Measurements from ENCODE around the gene ABCC10. TPM values are rescaled to one million over a fixed set of nuclear protein-coding genes. Genes with fewer than 3 reads are reported as not detected.

ABCC10 gene
- total RNA-seq, 1 experiment from 2014 or later = 25.5 TPM

DNA sequence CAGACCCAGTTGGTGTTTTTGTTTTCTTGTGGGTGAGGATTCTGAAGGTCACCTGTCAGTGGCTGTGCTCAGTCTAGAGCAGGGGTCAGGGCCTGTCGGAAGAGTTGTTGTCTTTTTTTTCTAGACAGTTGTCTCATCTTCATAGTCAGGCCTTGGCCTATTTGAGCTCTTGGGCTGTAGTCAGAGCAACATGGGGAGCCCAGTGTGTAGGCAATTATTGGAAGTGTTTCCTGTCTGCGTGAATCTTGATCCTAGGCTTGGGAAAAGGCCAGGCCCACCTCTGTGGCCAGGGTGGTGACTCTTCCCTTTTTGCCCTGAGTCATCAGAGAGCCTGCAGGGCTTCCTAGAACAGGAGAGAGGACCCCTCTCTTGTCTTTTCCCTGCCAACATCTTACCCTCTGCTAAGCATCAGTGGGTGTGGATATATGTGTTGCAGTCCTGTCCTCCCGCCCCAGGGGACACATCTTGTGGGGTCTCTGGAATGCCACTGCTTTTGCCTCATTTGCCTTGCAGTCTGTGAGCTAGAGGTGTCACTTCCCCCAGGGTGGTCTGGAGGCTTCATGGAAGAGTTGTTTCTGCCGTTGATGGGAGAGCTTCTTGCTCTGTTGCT is 61.4 kb downstream of the ABCC10 start:
- Mint-ChIP-seq H3K4me3 (no peak overlapping the region), H3K36me3 (peaks cover 3% of the 10 kb centered on the region; the same call in 1 of the 2 replicates), H3K27me3 (ENCODE audit: low read depth) (no peaks in the 10 kb centered on the region; the same call in 1 of the 2 replicates), H3K4me1 (peaks cover 26% of the 10 kb centered on the region), H3K27ac (peak overlapping the region; percentile 13; the same call in 1 of the 2 replicates), H3K9me3 (no peaks in the 10 kb centered on the region)
- TF ChIP-seq, protein P1, sequence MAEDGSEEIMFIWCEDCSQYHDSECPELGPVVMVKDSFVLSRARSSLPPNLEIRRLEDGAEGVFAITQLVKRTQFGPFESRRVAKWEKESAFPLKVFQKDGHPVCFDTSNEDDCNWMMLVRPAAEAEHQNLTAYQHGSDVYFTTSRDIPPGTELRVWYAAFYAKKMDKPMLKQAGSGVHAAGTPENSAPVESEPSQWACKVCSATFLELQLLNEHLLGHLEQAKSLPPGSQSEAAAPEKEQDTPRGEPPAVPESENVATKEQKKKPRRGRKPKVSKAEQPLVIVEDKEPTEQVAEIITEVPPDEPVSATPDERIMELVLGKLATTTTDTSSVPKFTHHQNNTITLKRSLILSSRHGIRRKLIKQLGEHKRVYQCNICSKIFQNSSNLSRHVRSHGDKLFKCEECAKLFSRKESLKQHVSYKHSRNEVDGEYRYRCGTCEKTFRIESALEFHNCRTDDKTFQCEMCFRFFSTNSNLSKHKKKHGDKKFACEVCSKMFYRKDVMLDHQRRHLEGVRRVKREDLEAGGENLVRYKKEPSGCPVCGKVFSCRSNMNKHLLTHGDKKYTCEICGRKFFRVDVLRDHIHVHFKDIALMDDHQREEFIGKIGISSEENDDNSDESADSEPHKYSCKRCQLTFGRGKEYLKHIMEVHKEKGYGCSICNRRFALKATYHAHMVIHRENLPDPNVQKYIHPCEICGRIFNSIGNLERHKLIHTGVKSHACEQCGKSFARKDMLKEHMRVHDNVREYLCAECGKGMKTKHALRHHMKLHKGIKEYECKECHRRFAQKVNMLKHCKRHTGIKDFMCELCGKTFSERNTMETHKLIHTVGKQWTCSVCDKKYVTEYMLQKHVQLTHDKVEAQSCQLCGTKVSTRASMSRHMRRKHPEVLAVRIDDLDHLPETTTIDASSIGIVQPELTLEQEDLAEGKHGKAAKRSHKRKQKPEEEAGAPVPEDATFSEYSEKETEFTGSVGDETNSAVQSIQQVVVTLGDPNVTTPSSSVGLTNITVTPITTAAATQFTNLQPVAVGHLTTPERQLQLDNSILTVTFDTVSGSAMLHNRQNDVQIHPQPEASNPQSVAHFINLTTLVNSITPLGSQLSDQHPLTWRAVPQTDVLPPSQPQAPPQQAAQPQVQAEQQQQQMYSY (CRISPR knock-in tag; IDR thresholded peaks at IDR 0.05) = no peak
- TF ChIP-seq RELA (CRISPR knock-in tag; IDR thresholded peaks at IDR 0.05; ENCODE audit: borderline replicate concordance) (no peak), JUN (CRISPR knock-in tag; IDR thresholded peaks at IDR 0.05) (no peak), GABPB1 (CRISPR knock-in tag; IDR thresholded peaks at IDR 0.05) (no peak), ZNF138 (CRISPR knock-in tag; conservative IDR thresholded peaks at IDR 0.05) (no peak), ZBTB21 (CRISPR knock-in tag; IDR thresholded peaks at IDR 0.05; ENCODE audit: borderline replicate concordance) (no peak), NFATC4 (CRISPR knock-in tag; IDR thresholded peaks at IDR 0.05) (no peak), OVOL2 (CRISPR knock-in tag; IDR thresholded peaks at IDR 0.05; ENCODE audit: borderline replicate concordance) (no peak), ZNF671 (CRISPR knock-in tag; IDR thresholded peaks at IDR 0.05) (no peak), ZNF317 (CRISPR knock-in tag; IDR thresholded peaks at IDR 0.05; ENCODE audit: borderline replicate concordance, low read depth) (no peak), NR3C1 (CRISPR knock-in tag; conservative IDR thresholded peaks at IDR 0.05; ENCODE audit: low read depth) (no peak)
- TF ChIP-seq, protein P2, sequence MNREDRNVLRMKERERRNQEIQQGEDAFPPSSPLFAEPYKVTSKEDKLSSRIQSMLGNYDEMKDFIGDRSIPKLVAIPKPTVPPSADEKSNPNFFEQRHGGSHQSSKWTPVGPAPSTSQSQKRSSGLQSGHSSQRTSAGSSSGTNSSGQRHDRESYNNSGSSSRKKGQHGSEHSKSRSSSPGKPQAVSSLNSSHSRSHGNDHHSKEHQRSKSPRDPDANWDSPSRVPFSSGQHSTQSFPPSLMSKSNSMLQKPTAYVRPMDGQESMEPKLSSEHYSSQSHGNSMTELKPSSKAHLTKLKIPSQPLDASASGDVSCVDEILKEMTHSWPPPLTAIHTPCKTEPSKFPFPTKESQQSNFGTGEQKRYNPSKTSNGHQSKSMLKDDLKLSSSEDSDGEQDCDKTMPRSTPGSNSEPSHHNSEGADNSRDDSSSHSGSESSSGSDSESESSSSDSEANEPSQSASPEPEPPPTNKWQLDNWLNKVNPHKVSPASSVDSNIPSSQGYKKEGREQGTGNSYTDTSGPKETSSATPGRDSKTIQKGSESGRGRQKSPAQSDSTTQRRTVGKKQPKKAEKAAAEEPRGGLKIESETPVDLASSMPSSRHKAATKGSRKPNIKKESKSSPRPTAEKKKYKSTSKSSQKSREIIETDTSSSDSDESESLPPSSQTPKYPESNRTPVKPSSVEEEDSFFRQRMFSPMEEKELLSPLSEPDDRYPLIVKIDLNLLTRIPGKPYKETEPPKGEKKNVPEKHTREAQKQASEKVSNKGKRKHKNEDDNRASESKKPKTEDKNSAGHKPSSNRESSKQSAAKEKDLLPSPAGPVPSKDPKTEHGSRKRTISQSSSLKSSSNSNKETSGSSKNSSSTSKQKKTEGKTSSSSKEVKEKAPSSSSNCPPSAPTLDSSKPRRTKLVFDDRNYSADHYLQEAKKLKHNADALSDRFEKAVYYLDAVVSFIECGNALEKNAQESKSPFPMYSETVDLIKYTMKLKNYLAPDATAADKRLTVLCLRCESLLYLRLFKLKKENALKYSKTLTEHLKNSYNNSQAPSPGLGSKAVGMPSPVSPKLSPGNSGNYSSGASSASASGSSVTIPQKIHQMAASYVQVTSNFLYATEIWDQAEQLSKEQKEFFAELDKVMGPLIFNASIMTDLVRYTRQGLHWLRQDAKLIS (CRISPR knock-in tag; IDR thresholded peaks at IDR 0.05; ENCODE audit: borderline replicate concordance) = no peak
- TF ChIP-seq, protein P3, sequence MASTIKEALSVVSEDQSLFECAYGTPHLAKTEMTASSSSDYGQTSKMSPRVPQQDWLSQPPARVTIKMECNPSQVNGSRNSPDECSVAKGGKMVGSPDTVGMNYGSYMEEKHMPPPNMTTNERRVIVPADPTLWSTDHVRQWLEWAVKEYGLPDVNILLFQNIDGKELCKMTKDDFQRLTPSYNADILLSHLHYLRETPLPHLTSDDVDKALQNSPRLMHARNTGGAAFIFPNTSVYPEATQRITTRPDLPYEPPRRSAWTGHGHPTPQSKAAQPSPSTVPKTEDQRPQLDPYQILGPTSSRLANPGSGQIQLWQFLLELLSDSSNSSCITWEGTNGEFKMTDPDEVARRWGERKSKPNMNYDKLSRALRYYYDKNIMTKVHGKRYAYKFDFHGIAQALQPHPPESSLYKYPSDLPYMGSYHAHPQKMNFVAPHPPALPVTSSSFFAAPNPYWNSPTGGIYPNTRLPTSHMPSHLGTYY (CRISPR knock-in tag; IDR thresholded peaks at IDR 0.05) = no peak
- TF ChIP-seq, protein P4, sequence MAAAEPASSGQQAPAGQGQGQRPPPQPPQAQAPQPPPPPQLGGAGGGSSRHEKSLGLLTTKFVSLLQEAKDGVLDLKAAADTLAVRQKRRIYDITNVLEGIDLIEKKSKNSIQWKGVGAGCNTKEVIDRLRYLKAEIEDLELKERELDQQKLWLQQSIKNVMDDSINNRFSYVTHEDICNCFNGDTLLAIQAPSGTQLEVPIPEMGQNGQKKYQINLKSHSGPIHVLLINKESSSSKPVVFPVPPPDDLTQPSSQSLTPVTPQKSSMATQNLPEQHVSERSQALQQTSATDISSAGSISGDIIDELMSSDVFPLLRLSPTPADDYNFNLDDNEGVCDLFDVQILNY (CRISPR knock-in tag; IDR thresholded peaks at IDR 0.05) = no peak
- no peak for DNase-seq (ENCODE audit: low spot score)
- CTCF ChIA-PET = interaction anchor here (1.3 to 1.5 kb wide), 2 partner anchors 18 to 31 kb away, joined by 4 read pairs; no protein-coding TSS in a partner anchor
- ATAC-seq = no peak
- POLR2A ChIA-PET = no interaction called here
